ENCODE results near the gene MLXIPL. TPM values are rescaled to one million over a fixed set of nuclear protein-coding genes. Genes with fewer than 3 reads are reported as not detected.
"Not testable (repeated sequence)": the region's sequence is repeated elsewhere in the genome, so short reads cannot be mapped to it uniquely, and the experiment has no call there.

Gene MLXIPL
- total RNA-seq, 1 donor from 2014 or later, result not detected

DNA sequence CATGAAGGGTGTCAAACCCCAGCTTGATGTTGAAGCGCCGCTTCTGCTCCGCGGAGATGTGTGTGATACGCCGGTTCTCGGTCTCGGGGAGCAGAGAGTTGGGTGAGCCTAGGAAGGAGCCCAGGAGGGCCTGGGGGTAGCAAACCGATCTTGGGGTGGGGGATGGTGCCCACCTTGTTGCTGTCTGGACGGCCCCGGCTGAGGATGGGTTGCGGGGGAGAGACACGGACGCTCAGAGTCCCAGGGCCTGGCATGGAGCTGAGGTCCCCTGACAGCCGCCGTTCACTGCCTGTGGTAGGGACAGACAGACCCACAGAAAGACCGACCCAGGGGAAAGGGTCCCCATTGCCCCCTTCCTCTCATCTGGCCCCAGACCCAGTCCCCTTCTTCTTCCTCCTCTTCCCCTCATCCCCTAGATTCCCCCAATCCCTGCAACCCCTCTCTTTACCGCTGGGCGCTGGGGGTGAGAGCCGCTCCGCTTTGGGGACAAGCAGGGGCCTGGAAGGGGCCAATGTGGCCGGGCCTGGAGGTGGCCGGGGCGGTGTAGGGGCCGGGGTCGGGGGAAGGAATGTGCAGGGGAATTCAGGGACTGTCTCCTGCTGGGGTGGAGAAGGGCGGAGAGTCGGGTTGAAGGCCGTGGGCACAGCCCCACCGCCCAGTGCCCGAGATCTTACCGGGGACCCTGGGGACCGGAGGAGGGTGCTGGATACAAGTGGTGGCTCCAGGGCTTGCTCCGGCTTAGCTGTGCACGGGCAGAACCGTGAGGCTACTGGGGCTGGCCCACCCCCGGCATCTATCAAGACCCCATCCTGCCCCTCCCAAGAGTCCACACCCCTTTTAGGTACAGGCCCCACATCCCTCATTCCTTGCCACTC, 27.9 kb downstream of the MLXIPL start:
- peaks cover 16% of the 10 kb centered on the region for H3K27me3 Mint-ChIP-seq

DNA sequence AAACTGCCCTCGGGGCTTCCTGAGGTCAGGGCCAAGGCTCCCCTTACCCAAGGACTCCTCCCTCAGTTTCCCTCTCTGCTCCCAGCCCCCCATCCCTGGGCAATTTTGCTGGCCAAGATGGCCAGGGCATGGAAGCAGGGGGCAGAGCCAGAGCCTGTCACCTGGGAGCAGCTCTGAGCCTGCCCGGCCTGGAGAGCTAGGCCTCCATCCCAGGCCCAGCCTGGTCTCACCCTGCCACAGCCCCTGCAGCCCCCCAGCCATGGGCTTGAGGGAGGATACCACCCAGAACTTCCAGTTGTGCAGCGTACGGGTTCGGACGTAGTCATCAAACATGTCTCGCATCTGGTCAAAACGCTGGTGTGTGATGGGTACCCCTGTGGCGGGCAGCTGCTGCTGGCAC, 29.0 kb downstream of the MLXIPL start:
- Mint-ChIP-seq H3K27ac (no peak overlapping the region), H3K9me3 (no peaks in the 10 kb centered on the region), H3K4me1 (no peaks in the 10 kb centered on the region), H3K36me3 (ENCODE audit: low read depth) (no peaks in the 10 kb centered on the region), H3K27me3 (peaks cover 16% of the 10 kb centered on the region), H3K4me3 (no peak overlapping the region)
- no peak for DNase-seq
- intact Hi-C loops (cut with micrococcal nuclease), result no loop called here

More for the DNA sequence above, 27.9 kb downstream of the MLXIPL start:
- H3K4me3 Mint-ChIP-seq, result no peak overlapping the region
- H3K27ac Mint-ChIP-seq, result no peak overlapping the region
- intact Hi-C loops (cut with micrococcal nuclease), result no loop called here
- no peaks in the 10 kb centered on the region for H3K4me1 Mint-ChIP-seq
- no peaks in the 10 kb centered on the region for H3K9me3 Mint-ChIP-seq
- DNase-seq, result no peak
- H3K36me3 Mint-ChIP-seq (ENCODE audit: low read depth), result no peaks in the 10 kb centered on the region

DNA sequence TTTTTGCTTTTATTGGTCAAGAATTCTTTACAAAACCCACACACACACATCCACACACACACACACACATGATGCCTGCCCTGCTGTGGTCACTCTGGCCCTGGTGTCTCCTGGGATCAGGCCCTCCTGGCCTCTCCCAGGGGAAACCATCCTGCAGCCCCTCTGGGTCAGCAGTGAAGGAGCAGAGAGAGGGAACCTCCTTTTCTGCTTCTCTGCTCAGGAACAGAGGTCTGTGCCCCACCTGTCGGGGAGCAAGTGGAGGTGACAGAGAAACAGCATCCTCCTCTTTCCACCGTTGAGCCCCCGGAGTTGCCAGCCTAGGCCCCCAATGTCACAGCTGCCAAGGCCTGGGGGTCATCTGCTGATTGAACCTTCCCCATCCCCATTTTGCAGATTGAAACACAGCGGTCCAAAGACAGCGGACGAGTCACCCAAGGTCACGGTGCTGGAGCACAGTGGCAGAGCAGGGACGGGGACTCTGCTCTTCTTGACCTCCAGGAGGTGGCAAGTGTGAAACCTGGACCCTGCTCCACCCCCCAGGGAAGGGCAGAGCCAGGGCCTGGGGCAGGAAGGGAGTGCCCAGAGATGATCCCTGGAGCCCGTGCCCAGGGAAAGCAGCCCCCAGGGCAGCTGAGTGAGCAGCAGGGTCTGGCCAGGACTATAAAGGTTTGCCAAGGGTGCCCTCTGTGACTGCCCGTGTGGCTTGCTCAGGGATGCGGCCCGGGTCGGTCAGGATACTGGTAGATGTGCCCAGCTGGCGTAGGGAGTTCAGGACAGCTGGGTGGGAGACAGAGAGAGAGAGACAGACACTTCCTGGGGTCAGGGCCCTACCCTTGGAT, 30.9 kb downstream of the MLXIPL start:
- Mint-ChIP-seq H3K4me1 (no peaks in the 10 kb centered on the region), H3K9me3 (no peaks in the 10 kb centered on the region), H3K27ac (no peak overlapping the region), H3K27me3 (peaks cover 11% of the 10 kb centered on the region), H3K4me3 (no peak overlapping the region), H3K36me3 (ENCODE audit: low read depth) (no peaks in the 10 kb centered on the region)
- intact Hi-C loops (cut with micrococcal nuclease), result no loop called here
- no peak for DNase-seq

DNA sequence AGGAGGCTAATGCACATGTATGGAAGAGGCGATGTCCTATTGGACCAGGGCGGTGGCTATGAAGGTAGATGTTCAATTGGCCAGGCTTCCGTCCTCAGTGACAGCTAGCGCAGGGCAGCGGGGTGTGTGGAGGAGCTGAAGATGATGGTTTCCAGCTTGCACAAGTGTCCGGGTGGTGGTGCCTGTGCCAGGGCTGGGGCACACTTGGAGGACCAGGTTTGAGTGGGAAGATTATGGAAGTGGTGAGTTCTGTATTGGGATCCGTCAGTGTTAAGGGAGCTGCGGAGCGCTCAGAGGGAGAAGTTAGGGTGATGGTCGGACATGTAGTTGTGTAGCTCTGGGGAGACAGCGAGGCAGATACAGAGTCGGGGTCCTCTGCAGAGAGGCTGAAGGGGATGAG, 37.4 kb downstream of the MLXIPL start:
- intact Hi-C loops (cut with micrococcal nuclease), result no loop called here
- DNase-seq, result no peak
- no peaks in the 10 kb centered on the region for H3K36me3 Mint-ChIP-seq (ENCODE audit: low read depth)
- H3K9me3 Mint-ChIP-seq, result no peaks in the 10 kb centered on the region
- H3K27me3 Mint-ChIP-seq, result peaks cover 2% of the 10 kb centered on the region
- H3K4me1 Mint-ChIP-seq, result peaks cover 7% of the 10 kb centered on the region
- no peak overlapping the region for H3K27ac Mint-ChIP-seq
- no peak overlapping the region for H3K4me3 Mint-ChIP-seq

DNA sequence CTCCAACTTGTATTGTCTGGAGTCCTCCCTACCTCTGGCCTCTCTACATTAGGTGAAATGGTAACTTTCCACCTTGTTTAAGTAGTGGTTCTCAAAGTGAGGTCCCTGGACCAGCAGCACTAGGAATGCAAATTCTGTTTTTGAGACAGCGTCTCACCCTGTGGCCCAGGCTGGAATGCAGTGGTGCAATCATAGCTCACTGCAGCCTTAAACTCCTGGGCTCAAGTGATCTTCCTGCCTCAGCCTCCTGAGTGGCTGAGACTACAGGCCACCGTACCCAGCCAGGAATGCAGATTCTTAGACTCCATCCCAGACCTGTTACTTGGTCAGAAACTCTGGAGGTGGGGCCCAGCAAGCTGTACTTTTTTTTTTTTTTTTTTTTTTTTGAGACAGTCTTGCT, 39.1 kb downstream of the MLXIPL start:
- Mint-ChIP-seq H3K4me3 (no peak overlapping the region), H3K9me3 (no peaks in the 10 kb centered on the region), H3K36me3 (ENCODE audit: low read depth) (no peaks in the 10 kb centered on the region), H3K27ac (no peak overlapping the region), H3K4me1 (peaks cover 11% of the 10 kb centered on the region), H3K27me3 (peaks cover 2% of the 10 kb centered on the region)
- no peak for DNase-seq
- intact Hi-C loops (cut with micrococcal nuclease), result no loop called here

DNA sequence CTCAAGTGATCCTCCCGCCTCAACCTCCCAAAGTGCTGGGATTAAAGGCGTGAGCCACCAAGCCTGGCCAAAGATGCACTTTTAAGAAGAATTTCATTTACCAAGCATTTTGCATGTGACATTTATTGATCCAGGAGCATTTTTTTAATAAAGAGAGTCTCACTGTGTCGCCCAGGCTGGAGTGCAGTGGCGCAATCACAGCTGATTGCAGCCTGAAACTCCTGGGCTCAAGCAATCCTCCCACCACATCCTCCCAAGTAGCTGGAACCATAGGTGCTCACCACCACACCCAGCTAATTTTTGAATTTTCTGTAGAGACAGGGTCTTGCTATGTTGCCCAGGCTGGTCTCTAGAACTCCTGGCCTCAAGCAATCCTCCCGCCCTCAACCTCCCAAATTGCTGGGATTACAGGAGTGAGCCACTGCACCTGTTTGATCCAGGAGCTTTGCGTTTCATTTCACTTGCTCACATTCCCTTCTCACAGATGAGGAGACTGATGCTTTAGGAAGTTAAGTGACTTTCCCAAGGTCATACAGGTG, 41.6 kb downstream of the MLXIPL start:
- Mint-ChIP-seq H3K27ac (no peak overlapping the region), H3K4me1 (peaks cover 16% of the 10 kb centered on the region), H3K9me3 (peaks cover 3% of the 10 kb centered on the region), H3K4me3 (no peak overlapping the region), H3K36me3 (ENCODE audit: low read depth) (peaks cover 4% of the 10 kb centered on the region), H3K27me3 (peaks cover 2% of the 10 kb centered on the region)
- intact Hi-C loops (cut with micrococcal nuclease), result no loop called here
- DNase-seq, result no peak

DNA sequence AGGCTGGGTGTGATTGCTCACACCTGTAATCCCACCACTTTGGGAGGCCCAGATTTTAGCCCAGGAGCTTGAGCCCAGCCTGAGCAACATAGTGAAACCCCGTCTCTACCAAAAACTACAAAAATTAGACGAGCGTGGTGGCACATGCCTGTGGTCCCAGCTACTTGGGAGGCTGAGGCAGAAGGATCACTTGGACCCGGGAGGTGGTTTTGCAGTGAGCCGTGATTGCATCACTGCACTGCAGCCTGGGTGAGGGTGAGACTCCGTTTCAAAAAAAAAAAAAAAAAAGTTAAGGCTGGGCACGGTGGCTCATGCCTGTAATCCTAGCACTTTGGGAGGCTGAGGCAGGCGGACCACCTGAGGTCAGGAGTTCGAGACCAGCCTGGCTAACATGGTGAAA, 43.3 kb downstream of the MLXIPL start:
- H3K4me3 Mint-ChIP-seq; H3K9me3 Mint-ChIP-seq; H3K27ac Mint-ChIP-seq; DNase-seq; intact Hi-C loops (cut with micrococcal nuclease); H3K27me3 Mint-ChIP-seq: not testable (repeated sequence)
- Mint-ChIP-seq H3K36me3 (ENCODE audit: low read depth) (peaks cover 13% of the 10 kb centered on the region), H3K4me1 (peaks cover 23% of the 10 kb centered on the region)

DNA sequence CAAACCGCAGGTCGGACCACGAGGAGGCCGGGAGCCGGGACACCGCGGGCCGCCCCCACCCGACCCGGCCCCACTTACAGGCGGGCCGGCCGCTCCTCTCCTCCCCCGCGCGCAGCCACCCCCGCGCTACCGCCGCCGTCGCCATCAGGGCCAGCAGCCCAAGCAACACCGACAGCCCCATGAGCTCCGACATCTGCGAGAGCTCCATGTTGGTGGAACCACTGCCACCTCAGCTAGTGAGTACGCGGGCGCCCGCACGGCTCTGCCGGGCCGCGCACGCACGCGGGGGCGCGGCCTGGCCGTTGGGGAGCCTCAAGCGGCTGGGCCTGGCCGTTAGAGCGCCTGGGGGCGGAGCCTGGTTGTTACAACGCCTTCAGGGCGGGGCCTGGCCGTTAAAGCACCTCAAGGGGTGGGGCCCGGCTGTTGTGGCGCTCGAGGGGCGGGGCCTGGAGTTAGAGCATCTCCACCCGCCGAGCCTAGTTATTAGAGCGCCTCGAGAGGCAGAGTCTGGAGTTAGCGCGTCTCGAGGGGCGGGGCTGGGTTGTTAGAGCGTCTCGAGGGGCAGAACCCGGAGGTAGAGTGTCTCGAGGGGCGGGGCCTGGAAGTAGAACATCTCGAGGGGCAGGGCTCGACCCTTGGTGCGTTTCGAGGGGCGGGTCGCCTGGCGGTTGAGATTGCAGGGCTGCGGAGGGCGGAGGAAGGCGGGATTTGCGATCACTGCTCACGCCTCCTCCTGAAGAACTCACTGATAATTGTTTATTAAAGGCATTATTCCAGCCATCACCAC, 45.8 kb downstream of the MLXIPL start, which contains the start of gene TBL2:
Gene TBL2, minus strand, starts transcription at position 238 of the 787 bp plus-strand sequence. Its CDS starts 30 bp downstream, at position 208.
- Mint-ChIP-seq H3K9me3 (peaks cover 3% of the 10 kb centered on the region), H3K27ac (peak within 1 kb of the TSS; percentile 97), H3K27me3 (no peaks in the 10 kb centered on the region), H3K36me3 (ENCODE audit: low read depth) (peaks cover 24% of the 10 kb centered on the region), H3K4me3 (peak within 1 kb of the TSS; percentile 99), H3K4me1 (peaks cover 28% of the 10 kb centered on the region)
- peak; percentile 100 for DNase-seq
- intact Hi-C loops (cut with micrococcal nuclease), result loop anchor here (1.0 kb wide), 4 partner anchors 21 to 160 kb away; partner anchors contain the start of genes ABHD11, BAZ1B, BCL7B and BUD23

DNA sequence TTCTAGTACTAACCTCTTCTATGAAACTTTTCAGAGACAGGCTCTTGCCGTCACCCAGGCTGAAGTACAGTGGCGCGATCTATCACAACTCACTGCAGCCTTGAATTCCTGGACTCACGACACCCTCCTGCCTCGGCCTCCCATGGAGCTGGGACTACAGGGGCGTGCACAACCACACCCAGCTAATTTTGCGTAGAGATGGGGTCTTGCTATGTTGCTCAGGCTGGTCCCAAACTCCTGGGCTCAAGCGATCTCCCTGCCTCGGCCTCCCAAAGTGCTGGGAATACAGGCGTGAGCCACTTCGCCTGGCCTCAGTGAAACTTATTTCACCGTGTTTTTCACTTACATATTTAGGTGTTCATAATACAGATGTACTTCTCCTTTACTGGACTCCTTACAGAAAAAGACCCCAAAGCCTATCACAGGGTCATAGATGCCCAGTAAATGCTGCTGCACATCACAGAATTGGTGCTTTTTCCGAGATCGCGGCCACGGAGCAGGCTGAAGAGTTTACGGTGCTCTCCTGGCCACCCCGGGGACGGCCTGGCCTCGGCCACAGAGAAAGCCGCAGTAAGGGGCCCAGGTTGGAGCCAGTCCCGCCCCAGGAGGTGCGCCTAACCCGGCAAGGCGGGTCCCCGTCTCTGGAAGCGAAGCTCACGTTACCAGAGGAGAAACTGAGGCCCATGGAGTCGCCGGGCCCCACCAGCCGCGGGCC, 46.5 kb downstream of the MLXIPL start:
- H3K27ac Mint-ChIP-seq, result peak overlapping the region; percentile 97
- H3K27me3 Mint-ChIP-seq, result no peaks in the 10 kb centered on the region
- H3K36me3 Mint-ChIP-seq (ENCODE audit: low read depth), result peaks cover 30% of the 10 kb centered on the region
- peak overlapping the region; percentile 99 for H3K4me3 Mint-ChIP-seq
- intact Hi-C loops (cut with micrococcal nuclease), result loop anchor here (1.0 kb wide), 4 partner anchors 20 to 161 kb away; partner anchors contain the start of genes ABHD11, BAZ1B, BCL7B and BUD23
- peaks cover 3% of the 10 kb centered on the region for H3K9me3 Mint-ChIP-seq
- DNase-seq, result no peak
- peaks cover 28% of the 10 kb centered on the region for H3K4me1 Mint-ChIP-seq

DNA sequence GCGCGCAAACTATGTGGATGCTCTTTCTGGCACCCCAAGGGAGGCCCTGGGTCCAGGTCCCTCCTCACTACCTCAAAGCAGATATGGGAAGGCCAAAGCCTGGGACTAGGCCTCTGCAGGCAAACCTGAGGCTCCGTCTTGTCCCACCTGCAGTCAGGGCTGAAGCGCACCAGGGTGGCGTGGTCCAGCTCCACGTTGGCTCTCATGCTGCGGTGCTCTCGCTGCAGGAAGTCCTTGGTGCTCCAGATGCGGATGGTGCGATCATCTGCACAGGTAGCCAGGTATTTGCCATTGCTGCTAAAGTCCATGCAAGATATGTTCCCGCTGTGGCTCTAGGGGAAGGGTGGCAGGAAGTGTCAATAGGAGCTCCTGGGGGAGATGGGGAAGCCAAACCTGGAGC, 50.5 kb downstream of the MLXIPL start:
- Mint-ChIP-seq H3K9me3 (peaks cover under 1% of the 10 kb centered on the region), H3K4me3 (no peak overlapping the region), H3K27ac (no peak overlapping the region), H3K4me1 (peaks cover 16% of the 10 kb centered on the region), H3K36me3 (ENCODE audit: low read depth) (peaks cover 61% of the 10 kb centered on the region), H3K27me3 (no peaks in the 10 kb centered on the region)
- no peak for DNase-seq
- intact Hi-C loops (cut with micrococcal nuclease), result no loop called here

DNA sequence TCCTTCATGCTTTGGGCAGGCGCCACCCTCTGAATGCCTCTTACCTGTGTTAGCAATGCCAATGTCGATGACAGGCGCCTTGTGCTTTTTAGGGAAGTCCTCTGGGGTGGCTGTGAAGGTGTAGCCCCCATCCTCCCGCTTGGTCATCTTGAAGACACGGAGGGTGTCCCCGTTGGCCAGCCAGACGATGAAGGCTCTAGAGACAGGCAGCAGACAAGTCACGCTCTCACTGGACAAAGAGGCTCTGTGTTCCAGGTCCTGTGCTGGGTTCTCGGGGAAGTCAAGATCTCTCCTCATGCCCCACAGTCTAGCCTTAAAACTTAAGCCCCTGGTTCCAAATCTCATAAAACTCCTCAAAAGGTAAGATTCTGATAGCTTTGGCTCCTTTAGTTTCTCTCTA, 51.0 kb downstream of the MLXIPL start:
- peaks cover 59% of the 10 kb centered on the region for H3K36me3 Mint-ChIP-seq (ENCODE audit: low read depth)
- H3K27ac Mint-ChIP-seq, result no peak overlapping the region
- no peaks in the 10 kb centered on the region for H3K27me3 Mint-ChIP-seq
- no peak for DNase-seq
- H3K4me3 Mint-ChIP-seq, result no peak overlapping the region
- no peaks in the 10 kb centered on the region for H3K9me3 Mint-ChIP-seq
- intact Hi-C loops (cut with micrococcal nuclease), result no loop called here
- peaks cover 16% of the 10 kb centered on the region for H3K4me1 Mint-ChIP-seq

DNA sequence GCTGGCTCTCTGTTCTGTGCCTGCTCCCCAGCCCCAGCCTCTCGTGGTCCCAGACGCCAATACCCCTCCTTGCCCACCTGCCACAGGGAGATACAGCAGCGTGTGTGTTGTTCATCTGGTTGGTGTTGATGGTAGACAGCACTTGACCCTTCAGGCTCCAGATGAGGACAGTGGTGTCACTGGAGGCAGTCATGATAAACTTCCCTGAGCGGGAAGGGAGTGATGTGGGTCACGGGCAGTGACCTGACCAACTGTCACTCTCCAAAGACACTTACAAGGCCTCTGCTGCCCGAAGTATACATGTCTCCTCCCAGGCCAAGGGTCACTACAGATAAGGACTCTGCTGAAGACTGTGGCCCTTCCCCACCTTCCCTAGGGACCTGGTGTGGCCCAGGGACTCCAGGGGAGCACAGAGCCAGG, 51.5 kb downstream of the MLXIPL start:
- DNase-seq, result no peak
- Mint-ChIP-seq H3K27ac (no peak overlapping the region), H3K9me3 (no peaks in the 10 kb centered on the region), H3K36me3 (ENCODE audit: low read depth) (peaks cover 61% of the 10 kb centered on the region), H3K4me1 (peaks cover 20% of the 10 kb centered on the region), H3K27me3 (no peaks in the 10 kb centered on the region), H3K4me3 (no peak overlapping the region)
- intact Hi-C loops (cut with micrococcal nuclease), result no loop called here

DNA sequence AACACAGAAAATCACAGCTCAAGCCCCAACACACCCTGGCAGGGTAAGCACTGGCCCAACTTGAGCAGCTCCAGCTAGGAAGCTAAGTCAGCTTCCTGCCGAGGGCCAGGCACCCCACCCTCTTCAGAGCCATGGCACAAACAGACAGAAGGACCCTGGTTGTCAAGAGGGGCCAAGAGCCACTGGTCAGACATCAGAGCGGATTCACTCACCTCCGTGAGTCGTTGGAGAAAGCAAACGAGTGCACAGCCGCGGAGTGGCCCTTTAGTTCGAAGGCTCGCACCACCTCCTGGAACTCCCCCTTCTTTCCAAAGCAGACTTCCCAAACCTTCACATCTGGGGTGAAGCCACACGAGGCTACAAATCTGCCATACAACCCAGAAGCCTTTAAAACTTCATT, 53.3 kb downstream of the MLXIPL start:
- Mint-ChIP-seq H3K27me3 (no peaks in the 10 kb centered on the region), H3K27ac (no peak overlapping the region), H3K36me3 (ENCODE audit: low read depth) (peaks cover 52% of the 10 kb centered on the region), H3K4me1 (peaks cover 22% of the 10 kb centered on the region), H3K9me3 (no peaks in the 10 kb centered on the region), H3K4me3 (no peak overlapping the region)
- no peak for DNase-seq
- intact Hi-C loops (cut with micrococcal nuclease), result no loop called here
